ENCODE data around the gene LSM5.

The LSM5 gene

GRCh38 chr7:32462977-32463376 lies 27.2 kb downstream of the LSM5 start:
- in situ Hi-C loops (cut with MboI; ENCODE audit: low sequenced_read_pairs) = no loop called here

GRCh38 chr7:32462451-32462850 lies 27.7 kb downstream of the LSM5 start:
- in situ Hi-C loops (cut with MboI; ENCODE audit: low sequenced_read_pairs) = no loop called here

GRCh38 chr7:32461484-32461883 lies 28.7 kb downstream of the LSM5 start:
- in situ Hi-C loops (cut with MboI; ENCODE audit: low sequenced_read_pairs) = no loop called here

GRCh38 chr7:32459788-32460187 lies 30.4 kb downstream of the LSM5 start:
- in situ Hi-C loops (cut with MboI; ENCODE audit: low sequenced_read_pairs) = no loop called here

GRCh38 chr7:32458025-32458424 lies 32.2 kb downstream of the LSM5 start:
- in situ Hi-C loops (cut with MboI; ENCODE audit: low sequenced_read_pairs) = no loop called here

GRCh38 chr7:32453341-32454011 lies 36.7 kb downstream of the LSM5 start:
- in situ Hi-C loops (cut with MboI; ENCODE audit: low sequenced_read_pairs) = no loop called here

- in situ Hi-C loops (cut with MboI; ENCODE audit: low sequenced_read_pairs) = no loop called here
These were observed 43.0 kb downstream of the LSM5 start for GRCh38 chr7:32447218-32447617.

- in situ Hi-C loops (cut with MboI; ENCODE audit: low sequenced_read_pairs) = no loop called here
These were observed 53.8 kb downstream of the LSM5 start for GRCh38 chr7:32436146-32436928.
